Measurements from ENCODE around the gene AKAP6. TPM values are rescaled to one million over a fixed set of nuclear protein-coding genes. Genes with fewer than 3 reads are reported as not detected.

The AKAP6 gene
- total RNA-seq, 4 donors from 2014 or later: 1.1 to 16.0 (median 6.0) TPM

GRCh38 chr14:32678088-32678487 lies 349.0 kb downstream of the AKAP6 start:
- Histone ChIP-seq H3K36me3 (no peaks in the 10 kb centered on the region), H3K27me3 (no peaks in the 10 kb centered on the region), H3K4me1 (no peaks in the 10 kb centered on the region), H3K9me3 (no peaks in the 10 kb centered on the region), H3K27ac (no peak overlapping the region), H3K4me3 (no peak overlapping the region)
- no peak for DNase-seq
- intact Hi-C loops (cut with DNase I): no loop called here
- TF ChIP-seq POLR2A (IDR thresholded peaks at IDR 0.05): no peak
- 45 to 57% methylated on average over 3 of the region's 3 CpGs for WGBS, 2 donors

- no peak for TF ChIP-seq CTCF (IDR thresholded peaks at IDR 0.05)
- Histone ChIP-seq H3K27ac (no peak overlapping the region), H3K27me3 (no peaks in the 10 kb centered on the region), H3K9me3 (no peaks in the 10 kb centered on the region), H3K36me3 (no peaks in the 10 kb centered on the region), H3K4me3 (no peak overlapping the region), H3K4me1 (no peaks in the 10 kb centered on the region)
- DNase-seq: no peak
- intact Hi-C loops (cut with DNase I): no loop called here
- 83 to 86% methylated on average over 2 of the region's 2 CpGs for WGBS, 2 donors
Observed at GRCh38 chr14:32679927-32680612, 351.0 kb downstream of the AKAP6 start.

- H3K4me1 ChIP-seq: no peaks in the 10 kb centered on the region
- no peak overlapping the region for H3K4me3 ChIP-seq
- no peaks in the 10 kb centered on the region for H3K36me3 ChIP-seq
- TF ChIP-seq POLR2A (IDR thresholded peaks at IDR 0.05): no peak
- TF ChIP-seq CTCF (IDR thresholded peaks at IDR 0.05): no peak
- DNase-seq: no peak
- H3K27ac ChIP-seq: no peak overlapping the region
- intact Hi-C loops (cut with DNase I): no loop called here
- no peaks in the 10 kb centered on the region for H3K9me3 ChIP-seq
- H3K27me3 ChIP-seq: no peaks in the 10 kb centered on the region
Observed at GRCh38 chr14:32681598-32681997, 352.5 kb downstream of the AKAP6 start.

GRCh38 chr14:32682214-32682613 lies 353.1 kb downstream of the AKAP6 start:
- no peaks in the 10 kb centered on the region for H3K9me3 ChIP-seq
- no peak overlapping the region for H3K27ac ChIP-seq
- intact Hi-C loops (cut with DNase I): no loop called here
- no peaks in the 10 kb centered on the region for H3K36me3 ChIP-seq
- no peak for DNase-seq
- no peaks in the 10 kb centered on the region for H3K4me1 ChIP-seq
- no peak for TF ChIP-seq POLR2A (IDR thresholded peaks at IDR 0.05)
- no peak for TF ChIP-seq CTCF (IDR thresholded peaks at IDR 0.05)
- no peaks in the 10 kb centered on the region for H3K27me3 ChIP-seq
- 76 to 90% methylated on average over 3 of the region's 3 CpGs for WGBS, 2 donors
- H3K4me3 ChIP-seq: no peak overlapping the region

GRCh38 chr14:32683679-32684078 lies 354.6 kb downstream of the AKAP6 start:
- intact Hi-C loops (cut with DNase I): no loop called here
- DNase-seq: no peak
- Histone ChIP-seq H3K36me3 (no peaks in the 10 kb centered on the region), H3K27ac (no peak overlapping the region), H3K27me3 (no peaks in the 10 kb centered on the region), H3K9me3 (no peaks in the 10 kb centered on the region), H3K4me3 (no peak overlapping the region), H3K4me1 (no peaks in the 10 kb centered on the region)
- 76 to 79% methylated on average over 1 of the region's 1 CpG for WGBS, 2 donors
- TF ChIP-seq POLR2A (IDR thresholded peaks at IDR 0.05) (no peak), CTCF (IDR thresholded peaks at IDR 0.05) (no peak)

GRCh38 chr14:32688941-32689340 lies 359.8 kb downstream of the AKAP6 start:
- no peak for DNase-seq
- Histone ChIP-seq H3K27ac (no peak overlapping the region), H3K9me3 (no peaks in the 10 kb centered on the region), H3K4me3 (no peak overlapping the region), H3K27me3 (no peaks in the 10 kb centered on the region), H3K4me1 (no peaks in the 10 kb centered on the region), H3K36me3 (no peaks in the 10 kb centered on the region)
- TF ChIP-seq POLR2A (IDR thresholded peaks at IDR 0.05): no peak
- TF ChIP-seq CTCF (IDR thresholded peaks at IDR 0.05): no peak
- intact Hi-C loops (cut with DNase I): no loop called here
- 56 to 62% methylated on average over 2 of the region's 2 CpGs for WGBS, 2 donors
